ENCODE results near the gene NSMF.

NSMF gene

DNA sequence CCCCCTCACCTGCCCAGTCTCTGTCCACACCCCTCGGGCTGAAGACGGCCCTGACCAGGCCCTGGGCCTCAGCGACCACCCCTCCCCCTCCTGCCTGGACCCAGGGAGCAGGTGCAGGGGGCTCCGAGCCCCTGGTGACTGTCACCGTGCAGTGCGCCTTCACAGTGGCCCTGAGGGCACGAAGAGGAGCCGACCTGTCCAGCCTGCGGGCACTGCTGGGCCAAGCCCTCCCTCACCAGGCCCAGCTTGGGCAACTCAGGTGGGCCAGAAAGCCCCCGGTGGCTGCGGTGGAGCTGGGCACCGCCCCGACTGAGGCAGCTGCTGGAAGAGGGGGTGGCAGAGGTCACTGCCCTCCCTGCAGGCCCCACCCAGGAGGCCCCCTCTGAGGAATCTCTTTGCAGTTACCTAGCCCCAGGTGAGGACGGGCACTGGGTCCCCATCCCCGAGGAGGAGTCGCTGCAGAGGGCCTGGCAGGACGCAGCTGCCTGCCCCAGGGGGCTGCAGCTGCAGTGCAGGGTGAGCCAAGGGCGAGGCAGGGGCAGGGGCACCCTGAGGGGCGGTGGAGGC lies 25.7 kb downstream of the NSMF start:
- DNase-seq (ENCODE audit: low read depth, low spot score): no peak
- H3K4me3 ChIP-seq (ENCODE audit: low read depth, low read length): no peak overlapping the region
- TF ChIP-seq, protein P1, sequence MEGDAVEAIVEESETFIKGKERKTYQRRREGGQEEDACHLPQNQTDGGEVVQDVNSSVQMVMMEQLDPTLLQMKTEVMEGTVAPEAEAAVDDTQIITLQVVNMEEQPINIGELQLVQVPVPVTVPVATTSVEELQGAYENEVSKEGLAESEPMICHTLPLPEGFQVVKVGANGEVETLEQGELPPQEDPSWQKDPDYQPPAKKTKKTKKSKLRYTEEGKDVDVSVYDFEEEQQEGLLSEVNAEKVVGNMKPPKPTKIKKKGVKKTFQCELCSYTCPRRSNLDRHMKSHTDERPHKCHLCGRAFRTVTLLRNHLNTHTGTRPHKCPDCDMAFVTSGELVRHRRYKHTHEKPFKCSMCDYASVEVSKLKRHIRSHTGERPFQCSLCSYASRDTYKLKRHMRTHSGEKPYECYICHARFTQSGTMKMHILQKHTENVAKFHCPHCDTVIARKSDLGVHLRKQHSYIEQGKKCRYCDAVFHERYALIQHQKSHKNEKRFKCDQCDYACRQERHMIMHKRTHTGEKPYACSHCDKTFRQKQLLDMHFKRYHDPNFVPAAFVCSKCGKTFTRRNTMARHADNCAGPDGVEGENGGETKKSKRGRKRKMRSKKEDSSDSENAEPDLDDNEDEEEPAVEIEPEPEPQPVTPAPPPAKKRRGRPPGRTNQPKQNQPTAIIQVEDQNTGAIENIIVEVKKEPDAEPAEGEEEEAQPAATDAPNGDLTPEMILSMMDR (IDR thresholded peaks at IDR 0.05; ENCODE audit: low read depth, low read length): no peak
- in situ Hi-C loops (cut with HindIII; ENCODE audit: low sequenced_read_pairs): no loop called here

- no peak for DNase-seq (ENCODE audit: low read depth, low spot score)
- H3K4me3 ChIP-seq (ENCODE audit: low read depth, low read length): no peak overlapping the region
- in situ Hi-C loops (cut with HindIII; ENCODE audit: low sequenced_read_pairs): no loop called here
- TF ChIP-seq, protein P1 (IDR thresholded peaks at IDR 0.05; ENCODE audit: low read depth, low read length): no peak
Measured at GRCh38 chr9:137432687-137433348, 26.3 kb downstream of the NSMF start.

- TF ChIP-seq, protein P1 (IDR thresholded peaks at IDR 0.05; ENCODE audit: low read depth, low read length): no peak
- in situ Hi-C loops (cut with HindIII; ENCODE audit: low sequenced_read_pairs): no loop called here
- DNase-seq (ENCODE audit: low read depth, low spot score): no peak
- H3K4me3 ChIP-seq (ENCODE audit: low read depth, low read length): no peak overlapping the region
Measured at GRCh38 chr9:137431416-137431931, 27.7 kb downstream of the NSMF start.

DNA sequence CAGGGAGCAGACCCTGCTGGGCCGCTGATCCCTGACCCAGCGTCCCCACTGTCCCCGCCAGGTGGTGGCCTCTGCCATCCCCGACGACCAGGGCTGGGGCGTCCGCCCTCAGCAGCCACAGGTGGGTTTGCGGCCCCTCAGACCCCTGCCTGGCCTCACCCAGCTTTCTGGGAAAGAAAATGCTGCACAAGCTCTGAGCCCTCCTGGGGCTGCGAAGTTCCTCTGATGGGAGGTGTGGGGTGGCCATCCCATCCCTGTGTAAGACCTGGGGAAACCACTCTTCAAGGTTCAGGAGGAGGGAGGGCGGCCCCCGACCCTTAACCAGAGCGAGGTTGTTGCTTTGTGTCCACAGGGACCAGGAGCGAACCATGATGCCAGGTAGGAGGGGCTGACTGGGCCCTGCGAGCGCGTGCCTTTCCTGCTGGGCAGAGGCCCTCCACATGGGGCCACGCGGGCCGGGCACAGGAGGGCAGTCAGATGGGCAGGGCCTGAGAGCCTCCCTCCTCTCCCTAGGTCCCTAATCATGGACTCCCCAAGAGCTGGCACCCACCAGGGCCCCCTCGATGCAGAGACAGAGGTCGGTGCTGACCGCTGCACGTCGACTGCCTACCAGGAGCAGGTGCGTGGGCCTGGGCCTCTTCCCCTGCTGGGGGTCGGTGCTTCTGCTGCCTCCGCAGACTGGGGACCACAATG lies 28.3 kb downstream of the NSMF start:
- TF ChIP-seq, protein P1 (IDR thresholded peaks at IDR 0.05; ENCODE audit: low read depth, low read length): no peak
- no peak overlapping the region for H3K4me3 ChIP-seq (ENCODE audit: low read depth, low read length)
- no peak for DNase-seq (ENCODE audit: low read depth, low spot score)
- in situ Hi-C loops (cut with HindIII; ENCODE audit: low sequenced_read_pairs): no loop called here

DNA sequence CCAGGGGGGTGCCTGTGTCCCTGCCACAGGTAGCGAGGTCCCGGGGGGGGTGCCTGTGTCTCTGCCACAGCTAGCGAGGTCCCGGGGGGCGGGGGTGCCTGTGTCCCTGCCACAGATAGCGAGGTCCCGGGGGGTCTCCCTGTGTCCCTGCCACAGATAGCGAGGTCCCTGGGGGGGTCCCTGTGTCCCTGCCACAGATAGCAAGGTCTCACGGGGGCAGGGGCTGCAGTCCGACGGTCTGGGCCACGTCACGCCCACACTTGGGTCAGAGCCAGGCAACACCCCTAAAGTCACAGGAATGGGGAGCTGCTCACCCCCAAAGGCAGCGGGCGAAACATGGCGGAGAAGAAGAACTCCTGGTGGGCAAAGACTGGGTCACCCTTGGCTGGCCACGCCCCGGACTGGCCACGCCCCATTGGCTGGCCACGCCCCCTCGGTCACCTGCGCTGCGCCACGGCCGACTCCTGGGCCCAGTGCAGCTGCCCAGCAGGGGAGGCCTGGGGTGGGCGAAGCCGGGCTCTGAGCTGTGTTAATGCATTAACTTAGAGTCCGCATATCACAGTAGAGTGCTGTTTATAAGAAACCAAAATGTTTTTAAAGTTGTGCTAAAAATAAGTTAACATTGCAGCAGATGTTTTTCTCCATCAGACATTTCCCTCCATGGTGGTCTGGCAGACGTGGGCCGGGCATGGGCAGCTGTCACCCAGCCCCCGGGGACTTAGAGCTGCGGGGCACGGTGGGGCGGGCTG lies 29.0 kb downstream of the NSMF start:
- DNase-seq (ENCODE audit: low read depth, low spot score): no peak
- TF ChIP-seq, protein P1 (IDR thresholded peaks at IDR 0.05; ENCODE audit: low read depth, low read length): no peak
- in situ Hi-C loops (cut with HindIII; ENCODE audit: low sequenced_read_pairs): no loop called here
- no peak overlapping the region for H3K4me3 ChIP-seq (ENCODE audit: low read depth, low read length)

DNA sequence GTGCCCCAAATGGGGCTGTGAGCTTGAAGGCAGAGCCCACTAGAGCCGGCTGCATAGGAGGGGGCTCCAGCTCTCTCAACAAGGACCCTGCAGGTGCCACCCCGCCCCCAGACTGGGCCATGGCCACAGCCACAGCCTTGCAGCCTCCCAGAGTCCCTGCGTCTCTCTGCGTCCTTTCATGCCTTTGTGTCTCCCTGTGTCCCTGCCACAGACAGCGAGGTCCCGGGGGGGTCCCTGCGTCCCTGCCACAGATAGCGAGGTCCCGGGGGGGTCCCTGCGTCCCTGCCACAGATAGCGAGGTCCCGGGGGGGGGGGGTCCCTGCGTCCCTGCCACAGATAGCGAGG lies 29.6 kb downstream of the NSMF start:
- TF ChIP-seq, protein P1 (IDR thresholded peaks at IDR 0.05; ENCODE audit: low read depth, low read length): no peak
- no peak for DNase-seq (ENCODE audit: low read depth, low spot score)
- H3K4me3 ChIP-seq (ENCODE audit: low read depth, low read length): no peak overlapping the region
- in situ Hi-C loops (cut with HindIII; ENCODE audit: low sequenced_read_pairs): no loop called here

All from astrocyte of the spinal cord (primary cell).